ENCODE measurements around the gene IZUMO4. TPM values are rescaled to one million over a fixed set of nuclear protein-coding genes. Genes with fewer than 3 reads are reported as not detected.

IZUMO4 gene
- total and polyA plus RNA-seq, 2 experiments from 2014 or later: 1.4 to 2.8 TPM

GRCh38 chr19:2112516-2113320 is 16.0 kb downstream of the IZUMO4 start:
- DNase-seq (ENCODE audit: low spot score): no peak
- no peak overlapping the region for H3K4me2 ChIP-seq
- TF ChIP-seq, protein P1, sequence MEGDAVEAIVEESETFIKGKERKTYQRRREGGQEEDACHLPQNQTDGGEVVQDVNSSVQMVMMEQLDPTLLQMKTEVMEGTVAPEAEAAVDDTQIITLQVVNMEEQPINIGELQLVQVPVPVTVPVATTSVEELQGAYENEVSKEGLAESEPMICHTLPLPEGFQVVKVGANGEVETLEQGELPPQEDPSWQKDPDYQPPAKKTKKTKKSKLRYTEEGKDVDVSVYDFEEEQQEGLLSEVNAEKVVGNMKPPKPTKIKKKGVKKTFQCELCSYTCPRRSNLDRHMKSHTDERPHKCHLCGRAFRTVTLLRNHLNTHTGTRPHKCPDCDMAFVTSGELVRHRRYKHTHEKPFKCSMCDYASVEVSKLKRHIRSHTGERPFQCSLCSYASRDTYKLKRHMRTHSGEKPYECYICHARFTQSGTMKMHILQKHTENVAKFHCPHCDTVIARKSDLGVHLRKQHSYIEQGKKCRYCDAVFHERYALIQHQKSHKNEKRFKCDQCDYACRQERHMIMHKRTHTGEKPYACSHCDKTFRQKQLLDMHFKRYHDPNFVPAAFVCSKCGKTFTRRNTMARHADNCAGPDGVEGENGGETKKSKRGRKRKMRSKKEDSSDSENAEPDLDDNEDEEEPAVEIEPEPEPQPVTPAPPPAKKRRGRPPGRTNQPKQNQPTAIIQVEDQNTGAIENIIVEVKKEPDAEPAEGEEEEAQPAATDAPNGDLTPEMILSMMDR (IDR thresholded peaks at IDR 0.05; ENCODE audit: poor library complexity): no peak
- TF ChIP-seq EZH2 (IDR thresholded peaks at IDR 0.05; ENCODE audit: borderline replicate concordance): no peak
- TF ChIP-seq EZH2phosphoT487 (IDR thresholded peaks at IDR 0.05; ENCODE audit: low read depth, severe bottlenecking, unreplicated experiment): no peak
- no peaks in the 10 kb centered on the region for H3K9me3 ChIP-seq (ENCODE audit: low read depth)
- H3K36me3 ChIP-seq (replicated peaks; ENCODE audit: insufficient read depth, low read depth): no peaks in the 10 kb centered on the region
- no peaks in the 10 kb centered on the region for H3K79me2 ChIP-seq
- no peaks in the 10 kb centered on the region for H4K20me1 ChIP-seq (ENCODE audit: insufficient read depth, poor library complexity, severe bottlenecking)
- no peaks in the 10 kb centered on the region for H3K9me2 ChIP-seq (replicated peaks; ENCODE audit: insufficient read depth)
- H3K4me3 ChIP-seq: no peak overlapping the region
- H3K27ac ChIP-seq: no peak overlapping the region
- 93% methylated on average over 23 of the region's 23 CpGs for WGBS (ENCODE audit: low lambda C conversion rate, missing lambda C conversion rate)
- no peaks in the 10 kb centered on the region for H3K27me3 ChIP-seq
- H3K4me1 ChIP-seq (ENCODE audit: insufficient read depth): no peaks in the 10 kb centered on the region
- H2AFZ ChIP-seq: no peak overlapping the region

DNA sequence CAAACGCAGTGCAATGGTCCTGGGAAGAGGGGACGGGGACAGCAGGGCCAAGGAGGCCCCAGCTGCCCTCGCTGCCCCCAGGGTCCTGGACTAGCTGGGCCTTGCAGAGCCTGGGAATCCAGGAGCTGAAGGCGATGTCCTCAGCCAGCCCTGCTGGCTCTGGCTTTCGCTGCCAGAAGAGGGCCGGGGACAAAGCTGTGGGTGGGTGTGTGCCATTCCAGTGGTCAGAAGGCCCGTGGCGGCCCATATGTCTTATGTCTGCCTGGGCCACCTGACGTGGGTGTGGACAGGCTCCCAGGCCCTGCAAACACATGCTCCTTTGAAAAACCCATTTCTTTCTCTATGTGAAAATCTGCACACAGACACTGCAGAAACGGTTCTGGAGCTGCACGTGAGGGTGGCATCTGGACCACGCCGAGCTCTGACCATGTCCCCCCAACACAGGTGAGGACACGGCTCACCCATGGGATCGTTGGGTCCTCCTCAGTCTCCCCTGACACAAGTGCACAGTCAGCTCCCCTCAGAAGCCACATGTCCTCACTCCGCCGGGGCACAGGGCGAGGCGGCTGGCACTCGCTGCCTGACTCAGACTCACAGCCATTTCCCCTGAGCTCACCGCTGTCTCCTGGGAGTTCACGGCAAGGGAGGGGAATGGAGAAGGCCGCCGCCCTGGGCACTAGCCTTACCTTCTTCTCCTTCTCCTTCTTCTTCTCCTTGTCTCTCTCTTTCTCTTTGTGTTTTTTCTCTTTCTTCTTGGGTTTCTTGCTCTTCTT is 16.9 kb downstream of the IZUMO4 start:
- Histone ChIP-seq H3K27me3 (no peaks in the 10 kb centered on the region), H3K4me2 (no peak overlapping the region), H3K36me3 (replicated peaks; ENCODE audit: insufficient read depth, low read depth) (no peaks in the 10 kb centered on the region), H3K27ac (no peak overlapping the region), H3K9me3 (ENCODE audit: low read depth) (no peaks in the 10 kb centered on the region), H4K20me1 (ENCODE audit: insufficient read depth, poor library complexity, severe bottlenecking) (no peaks in the 10 kb centered on the region), H3K4me1 (ENCODE audit: insufficient read depth) (no peaks in the 10 kb centered on the region), H3K9me2 (replicated peaks; ENCODE audit: insufficient read depth) (no peaks in the 10 kb centered on the region), H3K79me2 (no peaks in the 10 kb centered on the region), H3K4me3 (no peak overlapping the region), H2AFZ (no peak overlapping the region)
- no peak for DNase-seq (ENCODE audit: low spot score)
- WGBS (ENCODE audit: low lambda C conversion rate, missing lambda C conversion rate): 97% methylated on average over 22 of the region's 24 CpGs
- no peak for TF ChIP-seq EZH2phosphoT487 (IDR thresholded peaks at IDR 0.05; ENCODE audit: low read depth, severe bottlenecking, unreplicated experiment)
- TF ChIP-seq, protein P1 (IDR thresholded peaks at IDR 0.05; ENCODE audit: poor library complexity): no peak
- no peak for TF ChIP-seq EZH2 (IDR thresholded peaks at IDR 0.05; ENCODE audit: borderline replicate concordance)

- Histone ChIP-seq H3K36me3 (replicated peaks; ENCODE audit: insufficient read depth, low read depth) (no peaks in the 10 kb centered on the region), H2AFZ (no peak overlapping the region), H3K27ac (no peak overlapping the region), H3K4me3 (no peak overlapping the region), H3K4me1 (ENCODE audit: insufficient read depth) (no peaks in the 10 kb centered on the region), H4K20me1 (ENCODE audit: insufficient read depth, poor library complexity, severe bottlenecking) (no peaks in the 10 kb centered on the region), H3K27me3 (no peaks in the 10 kb centered on the region), H3K79me2 (no peaks in the 10 kb centered on the region), H3K9me2 (replicated peaks; ENCODE audit: insufficient read depth) (no peaks in the 10 kb centered on the region), H3K9me3 (ENCODE audit: low read depth) (no peaks in the 10 kb centered on the region), H3K4me2 (no peak overlapping the region)
- 97% methylated on average over 7 of the region's 9 CpGs for WGBS (ENCODE audit: low lambda C conversion rate, missing lambda C conversion rate)
- no peak for TF ChIP-seq EZH2 (IDR thresholded peaks at IDR 0.05; ENCODE audit: borderline replicate concordance)
- TF ChIP-seq, protein P1 (IDR thresholded peaks at IDR 0.05; ENCODE audit: poor library complexity): no peak
- TF ChIP-seq EZH2phosphoT487 (IDR thresholded peaks at IDR 0.05; ENCODE audit: low read depth, severe bottlenecking, unreplicated experiment): no peak
- DNase-seq (ENCODE audit: low spot score): no peak
Measured at GRCh38 chr19:2114218-2114617, 17.5 kb downstream of the IZUMO4 start.
